Melanocyte of skin (primary cell): ENCODE measurements around the gene NAGK. TPM values are rescaled to one million over a fixed set of nuclear protein-coding genes. Genes with fewer than 3 reads are reported as not detected.

Experiments used
- total RNA-seq, 2 donors: library from RNA; depleted of rRNA; stranded (reverse); fragments of >200 nt; gene quantifications; 2 replicates each; pipeline ENCODE4 v1.2.3, GENCODE V29; 2012

The NAGK gene
- total RNA-seq = 10 to 100 TPM; 55.1 to 75.3 TPM

DNA sequence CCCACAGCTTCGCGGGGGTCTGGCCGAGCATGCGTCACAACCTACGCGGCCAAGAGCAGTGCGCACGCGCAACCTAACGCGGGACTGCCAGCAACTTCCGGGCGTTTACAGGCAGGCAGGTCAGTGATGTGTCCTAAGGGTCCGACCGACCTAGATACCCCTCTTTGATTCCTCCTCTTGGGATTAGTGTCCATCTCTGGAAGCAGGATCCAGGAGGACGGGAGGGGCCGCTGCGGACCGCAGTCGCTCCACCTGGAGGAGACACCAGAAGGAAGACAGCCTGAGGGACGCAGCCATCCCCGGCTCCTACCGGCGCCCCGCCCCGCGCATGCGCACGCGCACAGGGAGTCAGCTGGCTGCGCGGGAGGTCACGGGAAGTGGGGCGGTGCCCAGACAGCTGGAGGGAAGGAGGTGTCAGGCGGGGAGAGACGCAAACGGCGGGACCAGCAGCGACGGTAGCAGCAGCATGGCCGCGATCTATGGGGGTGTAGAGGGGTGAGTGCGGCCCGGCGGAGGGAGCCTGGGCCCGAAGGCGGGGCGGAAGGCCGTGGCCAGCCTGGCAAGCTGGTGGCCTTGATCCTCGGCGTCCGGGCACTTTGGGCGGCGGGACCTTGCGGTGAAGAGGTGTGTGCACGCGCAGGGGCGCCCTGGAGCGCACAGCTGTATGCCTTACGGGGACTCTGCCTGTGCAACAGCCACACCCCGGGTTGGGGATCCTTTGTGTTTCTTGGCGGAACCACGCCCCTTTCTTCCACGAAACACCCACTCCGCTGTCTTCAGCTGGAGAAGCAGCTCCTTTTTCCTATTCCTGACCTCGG is at the start of gene NAGK:
TSS of gene NAGK (plus strand) at position 431 of the 818 bp plus-strand sequence. CDS start at position 467, 36 bp downstream.

Other genes starting within 250 kb of the NAGK start
- under 1 TPM in 1 of 2 donors, not detected in 1; under 0.01 TPM for gene CLEC4F, start 248.0 kb upstream of the NAGK start, total RNA-seq
- under 1 TPM in 1 of 2 donors, not detected in 1; 0.34 TPM for gene CD207, start 232.8 kb upstream of the NAGK start, total RNA-seq
- 1 to 10 TPM; 5.7 to 7.6 TPM for gene VAX2, start 168.1 kb upstream of the NAGK start, total RNA-seq
- 1 to 10 TPM in 1 of 2 donors, under 1 TPM in 1; 0.33 to 1.4 TPM for gene ATP6V1B1, start 132.7 kb upstream of the NAGK start, total RNA-seq
- gene ANKRD53, start 90.0 kb upstream of the NAGK start, total RNA-seq = 1 to 10 TPM in 1 of 2 donors, under 1 TPM in 1; 0.67 to 1.4 TPM
- 10 to 100 TPM; 21.0 to 21.6 TPM for gene TEX261, start 73.8 kb upstream of the NAGK start, total RNA-seq
- gene MCEE, start 61.6 kb downstream of the NAGK start, total RNA-seq = 1 to 10 TPM; 4.0 to 6.2 TPM
- gene MPHOSPH10, start 62.0 kb downstream of the NAGK start, total RNA-seq = 10 to 100 TPM in 1 of 2 donors, 1 to 10 TPM in 1; 9.3 to 16.0 TPM
- under 1 TPM; 0.33 to 0.34 TPM for gene PAIP2B, start 158.5 kb downstream of the NAGK start, total RNA-seq